ENCODE results near the gene POU4F1.

DNA sequence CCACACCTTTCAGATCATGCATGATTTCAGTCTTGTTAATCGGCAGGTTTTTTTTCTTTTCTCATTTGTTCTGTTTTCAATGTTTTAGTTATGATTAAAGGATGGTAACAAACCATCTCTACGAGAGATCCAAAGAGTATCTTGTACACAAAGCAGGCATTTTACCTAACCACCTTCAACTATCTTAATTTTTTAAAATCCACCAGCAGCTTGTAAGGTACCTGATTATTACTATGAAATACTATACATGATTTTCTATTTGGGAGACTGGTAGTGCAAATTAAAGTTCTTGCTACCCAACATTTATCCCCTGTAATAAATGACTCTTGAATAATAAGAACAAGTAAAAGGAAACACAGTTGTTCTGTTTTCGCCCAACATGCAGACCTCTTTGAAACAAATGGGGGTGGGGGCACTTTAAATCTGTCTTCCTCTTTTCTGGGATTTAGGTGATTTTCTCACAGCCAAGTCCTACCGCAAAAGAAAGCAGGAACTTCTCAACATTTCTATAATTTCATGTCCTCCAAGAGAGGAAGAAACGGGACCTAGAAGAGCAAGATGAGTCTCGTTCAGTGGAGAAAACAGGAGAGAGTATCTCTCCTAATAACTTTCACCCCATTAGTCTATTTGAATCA, 3.6 kb downstream of the POU4F1 start:
- TF ChIP-seq, protein P1, sequence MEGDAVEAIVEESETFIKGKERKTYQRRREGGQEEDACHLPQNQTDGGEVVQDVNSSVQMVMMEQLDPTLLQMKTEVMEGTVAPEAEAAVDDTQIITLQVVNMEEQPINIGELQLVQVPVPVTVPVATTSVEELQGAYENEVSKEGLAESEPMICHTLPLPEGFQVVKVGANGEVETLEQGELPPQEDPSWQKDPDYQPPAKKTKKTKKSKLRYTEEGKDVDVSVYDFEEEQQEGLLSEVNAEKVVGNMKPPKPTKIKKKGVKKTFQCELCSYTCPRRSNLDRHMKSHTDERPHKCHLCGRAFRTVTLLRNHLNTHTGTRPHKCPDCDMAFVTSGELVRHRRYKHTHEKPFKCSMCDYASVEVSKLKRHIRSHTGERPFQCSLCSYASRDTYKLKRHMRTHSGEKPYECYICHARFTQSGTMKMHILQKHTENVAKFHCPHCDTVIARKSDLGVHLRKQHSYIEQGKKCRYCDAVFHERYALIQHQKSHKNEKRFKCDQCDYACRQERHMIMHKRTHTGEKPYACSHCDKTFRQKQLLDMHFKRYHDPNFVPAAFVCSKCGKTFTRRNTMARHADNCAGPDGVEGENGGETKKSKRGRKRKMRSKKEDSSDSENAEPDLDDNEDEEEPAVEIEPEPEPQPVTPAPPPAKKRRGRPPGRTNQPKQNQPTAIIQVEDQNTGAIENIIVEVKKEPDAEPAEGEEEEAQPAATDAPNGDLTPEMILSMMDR (IDR thresholded peaks at IDR 0.05) = no peak
- TF ChIP-seq POLR2A (IDR thresholded peaks at IDR 0.05) = no peak

Data from adrenal gland (tissue), 5 donors.